ENCODE measurements around the gene TBCD. TPM values are rescaled to one million over a fixed set of nuclear protein-coding genes. Genes with fewer than 3 reads are reported as not detected.

TBCD gene
- total RNA-seq, 2 experiments from 2014 or later, result 87.8 to 145 TPM

- H4K20me1 ChIP-seq (ENCODE audit: insufficient read depth, low read length), result no peaks in the 10 kb centered on the region
- H3K36me3 ChIP-seq (ENCODE audit: insufficient read depth, low read length), result peaks cover 60% of the 10 kb centered on the region
- no peak overlapping the region for H2AFZ ChIP-seq (ENCODE audit: low read length)
- intact Hi-C loops (cut with micrococcal nuclease; ENCODE audit: unreplicated experiment), result no loop called here
- no peak overlapping the region for H3K27ac ChIP-seq (ENCODE audit: low read depth, low read length, poor library complexity, severe bottlenecking)
- H3K4me1 ChIP-seq (ENCODE audit: insufficient read depth, low read length, poor library complexity, severe bottlenecking), result no peaks in the 10 kb centered on the region
- no TSS peak for BruUV-seq (replicated peaks)
- CTCF ChIA-PET (ENCODE audit: unreplicated experiment), result no interaction called here
- H3K79me2 ChIP-seq (ENCODE audit: insufficient read depth, low read depth, low read length), result no peaks in the 10 kb centered on the region
- no peaks in the 10 kb centered on the region for H3K9me2 ChIP-seq (ENCODE audit: insufficient read depth, low read length)
- no peaks in the 10 kb centered on the region for H3K9me3 ChIP-seq (ENCODE audit: low read length)
- H3K4me3 ChIP-seq (ENCODE audit: low read depth, low read length, poor library complexity, severe bottlenecking), result no peak overlapping the region
- POLR2A ChIA-PET, result interaction anchor here (0.6 kb wide), 1 partner anchor 550 kb away, joined by 4 read pairs; no protein-coding TSS in a partner anchor
- TF ChIP-seq EZH2phosphoT487 (IDR thresholded peaks at IDR 0.05; ENCODE audit: borderline replicate concordance, low read depth, low read length) (no peak), CTCF (conservative IDR thresholded peaks at IDR 0.05; ENCODE audit: low read length) (no peak)
- no peak for DNase-seq (ENCODE audit: low spot score)
- no peak overlapping the region for H3K4me2 ChIP-seq (ENCODE audit: low read length)
Measured at GRCh38 chr17:82805254-82805653, 53.4 kb downstream of the TBCD start.

GRCh38 chr17:82805823-82806222 is 54.0 kb downstream of the TBCD start:
- Histone ChIP-seq H3K9me3 (ENCODE audit: low read length) (no peaks in the 10 kb centered on the region), H3K4me1 (ENCODE audit: insufficient read depth, low read length, poor library complexity, severe bottlenecking) (no peaks in the 10 kb centered on the region), H3K4me2 (ENCODE audit: low read length) (no peak overlapping the region), H3K4me3 (ENCODE audit: low read depth, low read length, poor library complexity, severe bottlenecking) (no peak overlapping the region), H3K79me2 (ENCODE audit: insufficient read depth, low read depth, low read length) (no peaks in the 10 kb centered on the region), H2AFZ (ENCODE audit: low read length) (no peak overlapping the region), H3K9me2 (ENCODE audit: insufficient read depth, low read length) (no peaks in the 10 kb centered on the region), H4K20me1 (ENCODE audit: insufficient read depth, low read length) (no peaks in the 10 kb centered on the region), H3K27ac (ENCODE audit: low read depth, low read length, poor library complexity, severe bottlenecking) (no peak overlapping the region), H3K36me3 (ENCODE audit: insufficient read depth, low read length) (peaks cover 60% of the 10 kb centered on the region)
- ChIA-PET POLR2A (no interaction called here), CTCF (ENCODE audit: unreplicated experiment) (no interaction called here)
- no peak for DNase-seq (ENCODE audit: low spot score)
- intact Hi-C loops (cut with micrococcal nuclease; ENCODE audit: unreplicated experiment), result no loop called here
- BruUV-seq (replicated peaks), result no TSS peak
- no peak for TF ChIP-seq CTCF (conservative IDR thresholded peaks at IDR 0.05; ENCODE audit: low read length)
- TF ChIP-seq EZH2phosphoT487 (IDR thresholded peaks at IDR 0.05; ENCODE audit: borderline replicate concordance, low read depth, low read length), result no peak

GRCh38 chr17:82806645-82807044 is 54.8 kb downstream of the TBCD start:
- Histone ChIP-seq H3K9me2 (ENCODE audit: insufficient read depth, low read length) (no peaks in the 10 kb centered on the region), H3K36me3 (ENCODE audit: insufficient read depth, low read length) (peaks cover 60% of the 10 kb centered on the region), H3K4me3 (ENCODE audit: low read depth, low read length, poor library complexity, severe bottlenecking) (no peak overlapping the region), H2AFZ (ENCODE audit: low read length) (no peak overlapping the region), H4K20me1 (ENCODE audit: insufficient read depth, low read length) (no peaks in the 10 kb centered on the region), H3K4me2 (ENCODE audit: low read length) (no peak overlapping the region), H3K27ac (ENCODE audit: low read depth, low read length, poor library complexity, severe bottlenecking) (no peak overlapping the region), H3K79me2 (ENCODE audit: insufficient read depth, low read depth, low read length) (no peaks in the 10 kb centered on the region), H3K4me1 (ENCODE audit: insufficient read depth, low read length, poor library complexity, severe bottlenecking) (no peaks in the 10 kb centered on the region), H3K9me3 (ENCODE audit: low read length) (no peaks in the 10 kb centered on the region)
- no TSS peak for BruUV-seq (replicated peaks)
- no peak for TF ChIP-seq EZH2phosphoT487 (IDR thresholded peaks at IDR 0.05; ENCODE audit: borderline replicate concordance, low read depth, low read length)
- TF ChIP-seq CTCF (conservative IDR thresholded peaks at IDR 0.05; ENCODE audit: low read length), result no peak
- no peak for DNase-seq (ENCODE audit: low spot score)
- intact Hi-C loops (cut with micrococcal nuclease; ENCODE audit: unreplicated experiment), result no loop called here
- ChIA-PET CTCF (ENCODE audit: unreplicated experiment) (no interaction called here), POLR2A (no interaction called here)

All from OCI-LY7 (cell line).